GM18499 (cell line): ENCODE results near the gene C13orf46.
"Not testable (repeated sequence)": the region's sequence is repeated elsewhere in the genome, so short reads cannot be mapped to it uniquely, and the experiment has no call there.

Source experiments
- ATAC-seq: cut with Tn5 transposase; IDR thresholded peaks from one replicate; pipeline ENCODE4 v1.9.1; 2021; ENCODE audit warnings: moderate number of reproducible peaks; ENCODE audit not compliant: insufficient read depth, unreplicated experiment

Gene C13orf46

GRCh38 chr13:113995051-113995601 is 21.2 kb upstream of the C13orf46 start:
- ATAC-seq: no peak

GRCh38 chr13:113992276-113993005 is 18.6 kb upstream of the C13orf46 start:
- no peak for ATAC-seq

- ATAC-seq: no peak
Measured at GRCh38 chr13:113991676-113992179, 17.9 kb upstream of the C13orf46 start.

- ATAC-seq: no peak
Measured at GRCh38 chr13:113991191-113991669, 17.4 kb upstream of the C13orf46 start.

- no peak for ATAC-seq
Measured at GRCh38 chr13:113990321-113990837, 16.5 kb upstream of the C13orf46 start.

GRCh38 chr13:113989585-113990300 is 15.9 kb upstream of the C13orf46 start:
- ATAC-seq: no peak

- not testable (repeated sequence) for ATAC-seq
Measured at GRCh38 chr13:113988859-113989258, 15.0 kb upstream of the C13orf46 start.

- no peak for ATAC-seq
Measured at GRCh38 chr13:113982296-113982661, 8.4 kb upstream of the C13orf46 start.

- ATAC-seq: no peak
Measured at GRCh38 chr13:113981611-113982295, 7.9 kb upstream of the C13orf46 start.

GRCh38 chr13:113981194-113981605 is 7.3 kb upstream of the C13orf46 start:
- ATAC-seq: no peak

- no peak for ATAC-seq
Measured at GRCh38 chr13:113980489-113981064, 6.7 kb upstream of the C13orf46 start.

- ATAC-seq: no peak
Measured at GRCh38 chr13:113979791-113980471, 6.1 kb upstream of the C13orf46 start.

GRCh38 chr13:113978741-113979481 is 5.0 kb upstream of the C13orf46 start:
- no peak for ATAC-seq

GRCh38 chr13:113977976-113978375 is 4.1 kb upstream of the C13orf46 start:
- ATAC-seq: no peak

- ATAC-seq: no peak
Measured at GRCh38 chr13:113976711-113977684, 3.1 kb upstream of the C13orf46 start.

GRCh38 chr13:113975416-113975815 is 1.5 kb upstream of the C13orf46 start:
- no peak for ATAC-seq
